ENCODE data around the gene RASAL3. TPM values are rescaled to one million over a fixed set of nuclear protein-coding genes. Genes with fewer than 3 reads are reported as not detected.

RASAL3 gene
- total RNA-seq, 1 donor from 2014 or later = not detected

DNA sequence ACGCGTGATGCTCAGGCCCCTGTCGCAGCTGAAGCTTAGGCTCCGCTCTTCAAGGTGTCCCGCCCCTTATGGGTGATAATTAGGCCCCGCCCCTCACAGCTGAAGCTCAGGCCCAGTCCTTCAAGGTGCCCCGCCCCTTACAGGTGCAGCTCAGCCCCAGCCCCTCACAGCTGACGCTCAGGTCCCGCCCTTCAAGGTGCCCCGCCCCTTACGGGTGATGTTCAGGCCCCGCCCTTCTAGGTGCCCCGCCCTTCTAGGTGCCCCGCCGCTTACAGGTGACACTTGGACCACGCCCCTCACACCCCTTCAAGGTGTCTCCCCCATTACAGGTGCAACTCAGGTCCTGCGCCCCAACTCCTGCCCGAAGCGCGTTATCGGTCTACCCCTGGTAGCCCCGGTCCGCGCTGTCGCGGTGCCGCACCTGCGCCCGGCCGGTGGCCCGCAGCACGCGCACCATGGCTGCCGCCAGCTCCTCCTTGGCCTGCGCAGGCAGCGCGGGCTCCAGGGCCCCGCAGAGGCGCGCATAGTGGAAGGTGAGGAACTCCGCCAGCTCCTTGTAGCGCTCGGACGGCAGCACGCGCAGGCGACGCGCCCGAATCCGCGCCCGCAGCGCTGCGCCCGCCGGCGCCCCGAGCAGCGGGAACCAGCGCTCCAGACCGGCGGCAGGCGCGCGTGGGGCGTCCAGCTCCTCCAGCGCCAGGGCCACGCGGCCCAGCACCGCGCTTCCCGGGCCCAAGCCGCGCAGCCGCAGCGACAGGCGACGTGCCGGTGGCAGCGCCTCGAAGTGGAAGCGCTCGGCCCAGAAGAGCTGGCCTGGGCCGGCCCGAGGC is 7.3 kb downstream of the RASAL3 start:
- H3K36me3 Mint-ChIP-seq (ENCODE audit: unreplicated experiment) = no peaks in the 10 kb centered on the region
- no peak overlapping the region for H3K4me3 Mint-ChIP-seq (ENCODE audit: unreplicated experiment)
- H3K4me1 Mint-ChIP-seq (ENCODE audit: unreplicated experiment) = peaks cover 16% of the 10 kb centered on the region
- TF ChIP-seq, protein P1, sequence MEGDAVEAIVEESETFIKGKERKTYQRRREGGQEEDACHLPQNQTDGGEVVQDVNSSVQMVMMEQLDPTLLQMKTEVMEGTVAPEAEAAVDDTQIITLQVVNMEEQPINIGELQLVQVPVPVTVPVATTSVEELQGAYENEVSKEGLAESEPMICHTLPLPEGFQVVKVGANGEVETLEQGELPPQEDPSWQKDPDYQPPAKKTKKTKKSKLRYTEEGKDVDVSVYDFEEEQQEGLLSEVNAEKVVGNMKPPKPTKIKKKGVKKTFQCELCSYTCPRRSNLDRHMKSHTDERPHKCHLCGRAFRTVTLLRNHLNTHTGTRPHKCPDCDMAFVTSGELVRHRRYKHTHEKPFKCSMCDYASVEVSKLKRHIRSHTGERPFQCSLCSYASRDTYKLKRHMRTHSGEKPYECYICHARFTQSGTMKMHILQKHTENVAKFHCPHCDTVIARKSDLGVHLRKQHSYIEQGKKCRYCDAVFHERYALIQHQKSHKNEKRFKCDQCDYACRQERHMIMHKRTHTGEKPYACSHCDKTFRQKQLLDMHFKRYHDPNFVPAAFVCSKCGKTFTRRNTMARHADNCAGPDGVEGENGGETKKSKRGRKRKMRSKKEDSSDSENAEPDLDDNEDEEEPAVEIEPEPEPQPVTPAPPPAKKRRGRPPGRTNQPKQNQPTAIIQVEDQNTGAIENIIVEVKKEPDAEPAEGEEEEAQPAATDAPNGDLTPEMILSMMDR (IDR thresholded peaks at IDR 0.05) = no peak
- no peaks in the 10 kb centered on the region for H3K9me3 Mint-ChIP-seq (ENCODE audit: unreplicated experiment)
- no peak overlapping the region for H3K27ac Mint-ChIP-seq (ENCODE audit: unreplicated experiment)
- H3K27me3 Mint-ChIP-seq (ENCODE audit: unreplicated experiment) = peaks cover 33% of the 10 kb centered on the region
- DNase-seq (ENCODE audit: extremely low spot score, unreplicated experiment) = no peak

DNA sequence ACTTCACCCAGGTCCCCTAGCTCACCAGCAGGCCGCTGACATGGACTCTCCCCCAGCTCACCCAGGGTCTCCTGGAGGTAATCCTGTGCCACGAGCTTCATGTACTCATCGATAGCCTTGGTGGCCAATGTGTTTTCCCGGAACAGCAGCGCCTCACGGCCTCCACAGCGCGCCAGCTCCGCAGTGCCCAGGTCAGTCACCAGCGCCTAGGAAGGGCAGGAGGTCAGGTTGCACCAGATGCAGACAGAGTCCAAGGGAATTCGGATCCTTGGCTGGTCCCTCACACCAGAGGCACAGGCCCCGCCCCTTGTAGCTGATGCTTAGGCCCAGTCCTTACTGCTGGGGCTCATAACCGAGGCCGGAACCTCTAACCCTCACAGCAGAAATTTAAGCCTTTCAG is 7.9 kb downstream of the RASAL3 start:
- TF ChIP-seq, protein P1 (IDR thresholded peaks at IDR 0.05) = no peak
- H3K4me3 Mint-ChIP-seq (ENCODE audit: unreplicated experiment) = no peak overlapping the region
- H3K4me1 Mint-ChIP-seq (ENCODE audit: unreplicated experiment) = peaks cover 18% of the 10 kb centered on the region
- H3K27ac Mint-ChIP-seq (ENCODE audit: unreplicated experiment) = no peak overlapping the region
- no peaks in the 10 kb centered on the region for H3K36me3 Mint-ChIP-seq (ENCODE audit: unreplicated experiment)
- peaks cover 33% of the 10 kb centered on the region for H3K27me3 Mint-ChIP-seq (ENCODE audit: unreplicated experiment)
- no peak for DNase-seq (ENCODE audit: extremely low spot score, unreplicated experiment)
- no peaks in the 10 kb centered on the region for H3K9me3 Mint-ChIP-seq (ENCODE audit: unreplicated experiment)

DNA sequence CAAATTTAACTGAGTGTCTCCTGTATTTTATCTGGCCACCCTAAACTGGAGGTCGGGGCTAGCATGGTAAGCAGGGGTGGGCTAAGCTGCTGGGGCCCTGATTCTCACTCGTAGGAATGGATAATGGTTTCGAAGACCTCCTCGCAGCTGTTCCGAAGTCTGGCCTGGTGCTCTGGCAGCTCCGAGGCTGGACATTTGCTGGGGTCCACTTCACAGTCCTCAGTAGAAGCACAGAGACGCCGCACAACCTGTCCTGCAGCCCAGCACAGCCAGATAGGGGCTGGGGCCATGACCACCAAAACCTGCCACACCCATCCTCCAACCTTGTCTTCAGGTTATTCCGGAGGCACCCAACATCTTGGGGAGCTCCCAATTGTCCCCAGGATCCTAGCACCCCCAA is 8.3 kb downstream of the RASAL3 start:
- Mint-ChIP-seq H3K4me1 (ENCODE audit: unreplicated experiment) (peaks cover 18% of the 10 kb centered on the region), H3K27me3 (ENCODE audit: unreplicated experiment) (peaks cover 33% of the 10 kb centered on the region), H3K9me3 (ENCODE audit: unreplicated experiment) (no peaks in the 10 kb centered on the region), H3K4me3 (ENCODE audit: unreplicated experiment) (no peak overlapping the region), H3K27ac (ENCODE audit: unreplicated experiment) (no peak overlapping the region), H3K36me3 (ENCODE audit: unreplicated experiment) (no peaks in the 10 kb centered on the region)
- TF ChIP-seq, protein P1 (IDR thresholded peaks at IDR 0.05) = no peak
- no peak for DNase-seq (ENCODE audit: extremely low spot score, unreplicated experiment)

DNA sequence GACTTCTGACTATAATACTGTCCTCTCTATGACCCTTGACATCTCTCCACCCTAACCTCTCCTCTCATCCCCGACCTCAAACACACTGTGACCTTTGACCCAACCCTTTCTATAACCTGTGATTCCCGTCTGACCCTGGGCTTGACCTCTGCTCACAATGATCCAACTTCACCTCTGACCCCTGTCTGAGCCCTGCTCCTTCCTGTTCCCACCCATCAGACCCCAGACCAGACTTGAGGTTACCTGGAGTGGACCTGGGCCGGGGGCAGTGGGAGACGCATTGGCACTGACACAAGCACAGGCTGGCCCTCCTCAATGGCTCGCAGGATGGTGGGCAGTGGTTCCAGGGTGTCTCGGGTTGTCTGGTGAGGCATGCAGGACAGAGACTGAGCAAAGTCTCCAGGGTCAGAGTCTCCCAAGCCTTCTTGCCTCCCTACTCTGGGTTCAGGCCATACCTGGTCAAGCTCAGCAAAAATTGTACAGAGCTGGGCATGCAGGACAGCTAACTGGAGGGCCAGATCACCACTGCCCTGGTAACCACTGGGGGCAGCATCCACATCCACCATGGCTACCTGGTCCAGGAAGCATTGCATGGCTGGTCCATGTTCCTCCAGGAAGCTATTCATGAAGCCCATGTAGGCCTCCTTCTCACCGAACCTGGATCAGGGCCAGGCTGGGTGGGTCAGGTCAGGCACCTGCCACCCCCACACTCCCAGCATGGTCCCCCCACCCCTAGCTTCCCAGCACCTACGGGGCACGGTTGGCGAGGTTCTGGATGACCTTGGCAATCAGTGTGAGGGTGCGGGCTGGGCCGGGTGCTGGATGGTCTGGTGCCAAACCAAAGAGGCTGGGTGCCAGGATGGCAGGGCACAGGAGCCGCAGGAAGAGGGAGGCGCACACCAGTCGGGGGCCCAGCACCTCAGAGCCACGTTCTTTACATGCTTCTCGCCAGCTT is 10.2 kb downstream of the RASAL3 start:
- peaks cover 25% of the 10 kb centered on the region for H3K27me3 Mint-ChIP-seq (ENCODE audit: unreplicated experiment)
- TF ChIP-seq, protein P1 (IDR thresholded peaks at IDR 0.05) = peak; percentile 28
- peaks cover 21% of the 10 kb centered on the region for H3K4me1 Mint-ChIP-seq (ENCODE audit: unreplicated experiment)
- peak overlapping the region; percentile 32 for H3K4me3 Mint-ChIP-seq (ENCODE audit: unreplicated experiment)
- no peak for DNase-seq (ENCODE audit: extremely low spot score, unreplicated experiment)
- no peaks in the 10 kb centered on the region for H3K36me3 Mint-ChIP-seq (ENCODE audit: unreplicated experiment)
- peak overlapping the region; percentile 38 for H3K27ac Mint-ChIP-seq (ENCODE audit: unreplicated experiment)
- H3K9me3 Mint-ChIP-seq (ENCODE audit: unreplicated experiment) = no peaks in the 10 kb centered on the region
